Uterus (tissue), 2 donors: Measurements from ENCODE around the gene SPRR2B.

Experiments
- CTCF ChIP-seq, 4 experiments: fragments of 200-600 bp in 2 of 4; fragments of 450-650 bp in 2 of 4; sonication (generic) in 2 of 4; IDR thresholded peaks; one replicate each; pipeline ENCODE4 v1.5.1; 2016 to 2019; ENCODE audit warnings: antibody characterized with exemption in 4 of 4, mild to moderate bottlenecking in 2 of 4, moderate library complexity in 1 of 4
- POLR2A ChIP-seq, 2 donors: fragments of 450-650 bp; IDR thresholded peaks; one replicate each; pipeline ENCODE4 v1.6.1; 2016; ENCODE audit warnings: antibody characterized with exemption in 2 of 2, mild to moderate bottlenecking in 1 of 2, moderate library complexity in 1 of 2

GRCh38 chr1:153032073-153032472 is 39.3 kb downstream of the SPRR2B start:
- no peak for TF ChIP-seq CTCF (IDR thresholded peaks at IDR 0.05)
- no peak for TF ChIP-seq POLR2A (IDR thresholded peaks at IDR 0.05)
